Fibroblast of lung (primary cell): ENCODE results near the gene RAB8A. TPM values are rescaled to one million over a fixed set of nuclear protein-coding genes. Genes with fewer than 3 reads are reported as not detected.

ENCODE experiments used
- DNase-seq, 2 donors: peaks; one replicate each; pipeline versions ENCODE4 v3.0.0 to v3.0.0-alpha.2; 2010; ENCODE audit warnings: low read depth in 2 of 2
- H2AFZ ChIP-seq: 2 replicates; pipeline ENCODE4 v1.5.1; 2012; ENCODE audit warnings: low read length, control low read depth, inconsistent platforms
- H3K27ac ChIP-seq: 2 replicates; pipeline ENCODE4 v1.5.1; 2011; ENCODE audit warnings: low read length, control low read depth; ENCODE audit not compliant: insufficient read depth
- H3K27me3 ChIP-seq: 2 replicates; pipeline ENCODE4 v1.5.1; 2011; ENCODE audit warnings: mild to moderate bottlenecking, low read length; ENCODE audit not compliant: control insufficient read depth, insufficient read depth
- H3K36me3 ChIP-seq: 2 replicates; pipeline ENCODE4 v1.5.1; 2011; ENCODE audit warnings: low read length; ENCODE audit not compliant: control insufficient read depth, insufficient read depth
- H3K4me1 ChIP-seq: 2 replicates; pipeline ENCODE4 v1.5.1; 2011; ENCODE audit warnings: low read length; ENCODE audit not compliant: control insufficient read depth, insufficient read depth; ENCODE audit errors: extremely low read depth
- H3K4me2 ChIP-seq: 2 replicates; pipeline ENCODE4 v1.5.1; 2011; ENCODE audit warnings: low read length, control low read depth; ENCODE audit not compliant: insufficient read depth; ENCODE audit errors: extremely low read depth
- H3K4me3 ChIP-seq, 4 experiments: fragments of 200-600 bp in 1 of 4; sonication (generic) in 1 of 4; replicated peaks in 1 of 4; 2 replicates each; pipeline ENCODE4 v1.5.1; 2011 to 2016; ENCODE audit warnings: low read length in 4 of 4, low read depth in 3 of 4, mild to moderate bottlenecking in 3 of 4, control low read depth in 2 of 4, inconsistent platforms in 1 of 4, mixed read lengths in 1 of 4; ENCODE audit not compliant: insufficient read depth in 1 of 4; ENCODE audit errors: control extremely low read depth in 1 of 4
- H3K79me2 ChIP-seq: 2 replicates; pipeline ENCODE4 v1.5.1; 2012; ENCODE audit warnings: mild to moderate bottlenecking, low read length, inconsistent platforms; ENCODE audit not compliant: control insufficient read depth, insufficient read depth
- H3K9ac ChIP-seq: 2 replicates; pipeline ENCODE4 v1.5.1; 2011; ENCODE audit warnings: mild to moderate bottlenecking, low read length, control low read depth; ENCODE audit not compliant: insufficient read depth
- H3K9me3 ChIP-seq: 2 replicates; pipeline ENCODE4 v1.5.1; 2012; ENCODE audit warnings: low read depth, low read length; ENCODE audit not compliant: control insufficient read depth, insufficient read depth
- H4K20me1 ChIP-seq: 2 replicates; pipeline ENCODE4 v1.5.1; 2011; ENCODE audit warnings: low read length; ENCODE audit not compliant: control insufficient read depth, insufficient read depth; ENCODE audit errors: extremely low read depth
- EZH2 ChIP-seq: IDR thresholded peaks from 2 replicates; pipeline ENCODE4 v1.5.1; 2012; ENCODE audit warnings: low read length, control low read depth, mild to moderate bottlenecking; ENCODE audit errors: missing control alignments
- polyA plus RNA-seq, 2 donors: library from polyadenylated mRNA; depleted of rRNA in 1 of 2; stranded (reverse) in 1 of 2; unstranded in 1 of 2; fragments of >200 nt; gene quantifications; 2 replicates each; pipeline ENCODE4 v1.2.1, GENCODE V29; 2011 to 2012; ENCODE audit warnings: missing spikeins in 1 of 2
- total RNA-seq: library from RNA; depleted of rRNA; stranded (reverse); fragments of >200 nt; gene quantifications from 2 replicates; pipeline ENCODE4 v1.2.1, GENCODE V29; 2014
- TF ChIP-seq, protein P1 (sequence below), 2 donors: IDR thresholded peaks in 1 of 2; conservative IDR thresholded peaks in 1 of 2; 1 replicate in 1 of 2; 2 replicates in 1 of 2; pipeline ENCODE4 v1.5.1; 2011 to 2012; ENCODE audit warnings: low read length in 2 of 2, control low read depth in 1 of 2, inconsistent platforms in 1 of 2, low read depth in 1 of 2, mild to moderate bottlenecking in 1 of 2

RAB8A gene
- total and polyA plus RNA-seq, 2 donors (not counting 1 experiment from before 2014, with no cell fraction given), result 77.6 to 104 TPM

DNA sequence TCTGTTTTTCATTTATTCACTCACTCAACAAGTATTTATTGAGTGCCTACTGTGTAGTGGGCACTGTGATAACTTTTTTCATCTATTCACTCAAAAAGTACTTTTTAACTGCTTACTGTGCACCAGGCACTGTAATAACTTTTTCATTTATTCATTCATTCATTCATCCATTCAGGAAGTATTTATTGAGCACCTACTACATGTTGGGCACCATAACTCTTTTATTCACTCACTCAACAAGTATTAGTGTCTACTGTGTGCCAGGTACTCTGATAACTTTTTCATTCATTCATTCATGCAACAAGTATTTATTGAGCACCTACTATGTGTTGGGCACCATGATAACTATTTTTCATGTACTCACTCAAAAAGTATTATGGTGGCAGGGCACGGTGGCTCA is 54.7 kb downstream of the RAB8A start:
- H3K4me2 ChIP-seq, result no peak overlapping the region
- no peak for DNase-seq
- H3K79me2 ChIP-seq, result no peaks in the 10 kb centered on the region
- H3K4me3 ChIP-seq, result no peak overlapping the region
- TF ChIP-seq EZH2, result no peak
- TF ChIP-seq, protein P1, sequence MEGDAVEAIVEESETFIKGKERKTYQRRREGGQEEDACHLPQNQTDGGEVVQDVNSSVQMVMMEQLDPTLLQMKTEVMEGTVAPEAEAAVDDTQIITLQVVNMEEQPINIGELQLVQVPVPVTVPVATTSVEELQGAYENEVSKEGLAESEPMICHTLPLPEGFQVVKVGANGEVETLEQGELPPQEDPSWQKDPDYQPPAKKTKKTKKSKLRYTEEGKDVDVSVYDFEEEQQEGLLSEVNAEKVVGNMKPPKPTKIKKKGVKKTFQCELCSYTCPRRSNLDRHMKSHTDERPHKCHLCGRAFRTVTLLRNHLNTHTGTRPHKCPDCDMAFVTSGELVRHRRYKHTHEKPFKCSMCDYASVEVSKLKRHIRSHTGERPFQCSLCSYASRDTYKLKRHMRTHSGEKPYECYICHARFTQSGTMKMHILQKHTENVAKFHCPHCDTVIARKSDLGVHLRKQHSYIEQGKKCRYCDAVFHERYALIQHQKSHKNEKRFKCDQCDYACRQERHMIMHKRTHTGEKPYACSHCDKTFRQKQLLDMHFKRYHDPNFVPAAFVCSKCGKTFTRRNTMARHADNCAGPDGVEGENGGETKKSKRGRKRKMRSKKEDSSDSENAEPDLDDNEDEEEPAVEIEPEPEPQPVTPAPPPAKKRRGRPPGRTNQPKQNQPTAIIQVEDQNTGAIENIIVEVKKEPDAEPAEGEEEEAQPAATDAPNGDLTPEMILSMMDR (conservative IDR thresholded peaks at IDR 0.05 in 1 of 2, IDR thresholded peaks at IDR 0.05 in 1 of 2; ENCODE audit: low read depth in 1 of 2, low read length in 2 of 2), result no peak
- H4K20me1 ChIP-seq, result no peaks in the 10 kb centered on the region
- H3K36me3 ChIP-seq, result no peaks in the 10 kb centered on the region
- no peak overlapping the region for H2AFZ ChIP-seq
- H3K4me1 ChIP-seq, result peaks cover 2% of the 10 kb centered on the region
- no peak overlapping the region for H3K9ac ChIP-seq
- no peak overlapping the region for H3K27ac ChIP-seq
- no peaks in the 10 kb centered on the region for H3K9me3 ChIP-seq
- no peaks in the 10 kb centered on the region for H3K27me3 ChIP-seq

DNA sequence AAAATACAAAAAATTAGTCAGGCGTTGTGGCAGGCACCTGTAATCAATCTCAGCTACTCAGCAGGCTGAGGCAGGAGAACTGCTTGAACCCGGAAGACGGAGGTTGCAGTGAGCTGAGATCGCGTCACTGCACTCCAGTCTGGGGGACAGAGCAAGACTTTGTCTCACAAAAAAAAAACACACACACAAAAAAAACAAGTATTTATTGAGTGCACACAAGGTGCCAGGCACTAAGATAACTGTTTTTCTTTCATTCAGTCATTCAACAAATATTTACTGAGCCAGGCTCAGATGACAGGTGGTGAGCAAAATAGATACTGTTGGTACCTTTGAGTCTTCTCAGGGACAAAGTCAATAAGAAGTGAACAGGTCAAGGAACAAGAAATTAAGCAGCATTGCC is 55.4 kb downstream of the RAB8A start:
- no peaks in the 10 kb centered on the region for H3K36me3 ChIP-seq
- no peaks in the 10 kb centered on the region for H4K20me1 ChIP-seq
- H3K4me2 ChIP-seq, result no peak overlapping the region
- no peak overlapping the region for H3K27ac ChIP-seq
- no peak overlapping the region for H2AFZ ChIP-seq
- H3K9me3 ChIP-seq, result no peaks in the 10 kb centered on the region
- H3K27me3 ChIP-seq, result no peaks in the 10 kb centered on the region
- no peaks in the 10 kb centered on the region for H3K79me2 ChIP-seq
- no peak overlapping the region for H3K4me3 ChIP-seq
- H3K9ac ChIP-seq, result no peak overlapping the region
- no peak for TF ChIP-seq EZH2
- TF ChIP-seq, protein P1 (conservative IDR thresholded peaks at IDR 0.05 in 1 of 2, IDR thresholded peaks at IDR 0.05 in 1 of 2; ENCODE audit: low read depth in 1 of 2, low read length in 2 of 2), result no peak
- H3K4me1 ChIP-seq, result no peaks in the 10 kb centered on the region
- DNase-seq, result no peak

DNA sequence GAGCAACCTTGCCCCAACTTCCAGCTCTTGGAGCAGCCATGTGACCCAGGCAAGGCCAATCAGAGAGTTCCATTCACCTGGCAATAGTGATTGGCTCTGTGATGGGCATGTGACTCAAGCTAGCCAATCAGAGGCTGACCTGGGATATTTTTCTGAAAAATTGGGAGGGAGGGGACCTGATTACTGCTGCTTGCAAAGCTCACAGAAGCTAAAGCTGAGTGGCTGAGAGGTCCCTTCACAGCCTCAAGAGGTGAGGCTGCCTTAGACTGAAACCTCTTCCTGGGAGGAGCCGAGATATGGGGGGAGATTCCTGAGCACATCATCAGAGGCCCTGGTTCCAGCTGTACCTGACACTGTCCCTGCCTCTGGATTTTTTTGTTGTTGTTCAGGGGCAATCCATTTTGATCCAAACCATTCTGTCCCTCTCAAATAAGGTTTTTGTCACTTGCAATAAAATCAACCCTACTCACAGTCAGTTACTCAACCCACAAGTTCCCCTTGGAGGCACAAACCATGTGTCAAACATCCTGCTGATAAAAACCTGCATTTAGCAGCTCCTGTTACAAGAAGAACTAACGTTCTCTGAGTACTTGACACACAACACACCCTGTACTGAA is 56.9 kb downstream of the RAB8A start:
- Histone ChIP-seq H3K4me1 (no peaks in the 10 kb centered on the region), H3K27ac (no peak overlapping the region), H3K27me3 (peaks cover 3% of the 10 kb centered on the region), H3K4me2 (no peak overlapping the region), H3K36me3 (no peaks in the 10 kb centered on the region), H3K9me3 (no peaks in the 10 kb centered on the region), H3K4me3 (no peak overlapping the region), H3K79me2 (no peaks in the 10 kb centered on the region), H3K9ac (no peak overlapping the region), H2AFZ (no peak overlapping the region), H4K20me1 (no peaks in the 10 kb centered on the region)
- peak in 1 of 2 donors; percentile 28 for DNase-seq
- TF ChIP-seq EZH2, result no peak
- TF ChIP-seq, protein P1 (conservative IDR thresholded peaks at IDR 0.05 in 1 of 2, IDR thresholded peaks at IDR 0.05 in 1 of 2; ENCODE audit: low read depth in 1 of 2, low read length in 2 of 2), result no peak
